K562 (cell line): Measurements from ENCODE around the gene DCXR. TPM values are rescaled to one million over a fixed set of nuclear protein-coding genes. Genes with fewer than 3 reads are reported as not detected.

Source experiments
- PHB ChIP-seq: fragments of 250-450 bp; sonication (Bioruptor Pico); IDR thresholded peaks from 2 replicates; pipeline ENCODE4 v1.5.0; 2021
- POLR2G ChIP-seq: fragments of 200-400 bp; formaldehyde crosslinking; IDR thresholded peaks from 2 replicates; pipeline ENCODE4 v1.6.1; 2017; ENCODE audit warnings: low read depth, mild to moderate bottlenecking, antibody characterized with exemption, low read length, moderate library complexity
- RBFOX2 ChIP-seq: fragments of 200-400 bp; formaldehyde crosslinking; IDR thresholded peaks from 2 replicates; pipeline ENCODE4 v1.6.1; 2017; ENCODE audit warnings: low read depth, mild to moderate bottlenecking, low read length, moderate library complexity
- polyA plus RNA-seq, 8 experiments: library from polyadenylated mRNA; depleted of rRNA in 4 of 8; stranded (reverse) in 5 of 8; unstranded in 3 of 8; fragments of >200 nt; fragmentation: Nextera tagmentation in 2 of 8; fragmentation: Illumina TruSeq in 1 of 8; extraction: Ambion mirVana in 2 of 8; extraction: Trizol in 1 of 8; gene quantifications; 2 replicates each; pipeline versions ENCODE4 v1.2.1 to v1.2.3, GENCODE V29; 2011 to 2014; ENCODE audit warnings: inconsistent platforms in 1 of 8, missing spikeins in 1 of 8
- total RNA-seq, 7 experiments: library from RNA; depleted of rRNA in 6 of 7; stranded (reverse); fragments of >200 nt in 6 of 7; fragmentation: Illumina TruSeq in 2 of 7; extraction: Trizol in 2 of 7; gene quantifications; 2 replicates each; pipeline versions ENCODE4 v1.2.1 to v1.2.3, GENCODE V29; 2011 to 2021; ENCODE audit warnings: low replicate concordance in 1 of 7
- TF ChIP-seq, protein P1 (sequence below): fragments of 200-800 bp; sonication (Bioruptor generic); IDR thresholded peaks from 2 replicates; pipeline ENCODE4 v1.6.1; 2016; ENCODE audit warnings: missing genetic modification characterization, missing compliant biosample characterization

DCXR gene
- total and polyA plus RNA-seq, 9 of the 15 experiments (the other 6 are each of a cell fraction or from before 2014, with no cell fraction given) = 21.3 to 274 (median 156) TPM

DNA sequence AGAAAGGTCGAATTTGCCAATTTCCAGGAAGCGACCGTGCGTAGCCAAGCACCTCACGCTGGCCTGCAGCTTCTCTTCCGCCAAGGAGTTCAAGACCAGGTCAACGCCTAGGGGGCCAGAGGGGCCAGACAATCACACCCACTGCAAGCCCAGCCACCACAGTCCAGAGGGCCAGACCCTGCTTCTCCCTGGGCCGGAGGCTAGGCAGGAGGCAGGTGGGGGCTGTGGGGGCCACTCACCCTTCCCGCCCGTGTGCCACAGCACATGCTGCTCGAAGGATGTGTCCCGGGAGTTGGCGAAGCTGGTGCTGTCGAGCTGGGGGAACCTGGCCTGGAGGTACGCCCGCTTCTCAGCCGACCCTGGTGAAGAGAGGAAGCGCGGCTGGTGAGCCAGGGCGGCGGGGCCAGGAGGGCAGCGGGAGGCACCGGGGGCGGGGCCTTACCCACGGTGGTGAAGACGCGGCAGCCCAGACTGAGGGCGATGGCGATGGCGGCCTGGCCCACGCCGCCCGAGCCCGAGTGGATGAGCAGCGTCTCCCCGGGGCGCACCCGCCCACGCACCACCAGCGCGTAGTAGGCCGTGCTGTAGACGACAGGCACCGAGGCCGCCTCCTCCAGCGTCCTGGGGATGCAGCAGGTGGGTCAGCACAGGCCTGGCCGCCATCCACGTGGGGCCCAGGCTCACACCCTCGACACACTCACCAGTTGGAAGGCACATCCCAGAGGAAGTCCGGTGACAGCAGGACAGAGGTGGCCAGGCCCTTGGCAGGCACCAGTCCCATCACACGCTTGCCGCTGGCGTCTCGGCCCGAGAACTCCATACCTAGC is 46.2 kb upstream of the DCXR start (continued):
- TF ChIP-seq, protein P1, sequence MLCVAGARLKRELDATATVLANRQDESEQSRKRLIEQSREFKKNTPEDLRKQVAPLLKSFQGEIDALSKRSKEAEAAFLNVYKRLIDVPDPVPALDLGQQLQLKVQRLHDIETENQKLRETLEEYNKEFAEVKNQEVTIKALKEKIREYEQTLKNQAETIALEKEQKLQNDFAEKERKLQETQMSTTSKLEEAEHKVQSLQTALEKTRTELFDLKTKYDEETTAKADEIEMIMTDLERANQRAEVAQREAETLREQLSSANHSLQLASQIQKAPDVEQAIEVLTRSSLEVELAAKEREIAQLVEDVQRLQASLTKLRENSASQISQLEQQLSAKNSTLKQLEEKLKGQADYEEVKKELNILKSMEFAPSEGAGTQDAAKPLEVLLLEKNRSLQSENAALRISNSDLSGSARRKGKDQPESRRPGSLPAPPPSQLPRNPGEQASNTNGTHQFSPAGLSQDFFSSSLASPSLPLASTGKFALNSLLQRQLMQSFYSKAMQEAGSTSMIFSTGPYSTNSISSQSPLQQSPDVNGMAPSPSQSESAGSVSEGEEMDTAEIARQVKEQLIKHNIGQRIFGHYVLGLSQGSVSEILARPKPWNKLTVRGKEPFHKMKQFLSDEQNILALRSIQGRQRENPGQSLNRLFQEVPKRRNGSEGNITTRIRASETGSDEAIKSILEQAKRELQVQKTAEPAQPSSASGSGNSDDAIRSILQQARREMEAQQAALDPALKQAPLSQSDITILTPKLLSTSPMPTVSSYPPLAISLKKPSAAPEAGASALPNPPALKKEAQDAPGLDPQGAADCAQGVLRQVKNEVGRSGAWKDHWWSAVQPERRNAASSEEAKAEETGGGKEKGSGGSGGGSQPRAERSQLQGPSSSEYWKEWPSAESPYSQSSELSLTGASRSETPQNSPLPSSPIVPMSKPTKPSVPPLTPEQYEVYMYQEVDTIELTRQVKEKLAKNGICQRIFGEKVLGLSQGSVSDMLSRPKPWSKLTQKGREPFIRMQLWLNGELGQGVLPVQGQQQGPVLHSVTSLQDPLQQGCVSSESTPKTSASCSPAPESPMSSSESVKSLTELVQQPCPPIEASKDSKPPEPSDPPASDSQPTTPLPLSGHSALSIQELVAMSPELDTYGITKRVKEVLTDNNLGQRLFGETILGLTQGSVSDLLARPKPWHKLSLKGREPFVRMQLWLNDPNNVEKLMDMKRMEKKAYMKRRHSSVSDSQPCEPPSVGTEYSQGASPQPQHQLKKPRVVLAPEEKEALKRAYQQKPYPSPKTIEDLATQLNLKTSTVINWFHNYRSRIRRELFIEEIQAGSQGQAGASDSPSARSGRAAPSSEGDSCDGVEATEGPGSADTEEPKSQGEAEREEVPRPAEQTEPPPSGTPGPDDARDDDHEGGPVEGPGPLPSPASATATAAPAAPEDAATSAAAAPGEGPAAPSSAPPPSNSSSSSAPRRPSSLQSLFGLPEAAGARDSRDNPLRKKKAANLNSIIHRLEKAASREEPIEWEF = no peak
- TF ChIP-seq RBFOX2 = peak; percentile 65
- TF ChIP-seq POLR2G = peak; percentile 43
- TF ChIP-seq PHB (CRISPR knock-in tag) = no peak
